Osteocyte (in vitro differentiated cells): ENCODE data around the gene SOCS7. TPM values are rescaled to one million over a fixed set of nuclear protein-coding genes. Genes with fewer than 3 reads are reported as not detected.

Source experiments
- DNase-seq: peaks from one replicate; pipeline ENCODE4 v3.0.0; 2021; ENCODE audit warnings: mixed read lengths; ENCODE audit not compliant: unreplicated experiment; ENCODE audit errors: extremely low spot score
- H3K27ac Mint-ChIP-seq: one replicate; pipeline ENCODE4 v1.8.0; 2021; ENCODE audit warnings: mild to moderate bottlenecking, mixed read lengths; ENCODE audit not compliant: unreplicated experiment
- H3K27me3 Mint-ChIP-seq: one replicate; pipeline ENCODE4 v1.8.0; 2021; ENCODE audit warnings: mixed read lengths; ENCODE audit not compliant: unreplicated experiment
- H3K36me3 Mint-ChIP-seq: one replicate; pipeline ENCODE4 v1.8.0; 2021; ENCODE audit warnings: mixed read lengths; ENCODE audit not compliant: unreplicated experiment
- H3K4me1 Mint-ChIP-seq: one replicate; pipeline ENCODE4 v1.8.0; 2021; ENCODE audit warnings: mixed read lengths; ENCODE audit not compliant: unreplicated experiment
- H3K4me3 Mint-ChIP-seq: one replicate; pipeline ENCODE4 v1.8.0; 2021; ENCODE audit warnings: mild to moderate bottlenecking, moderate library complexity, mixed read lengths; ENCODE audit not compliant: unreplicated experiment
- H3K9me3 Mint-ChIP-seq: one replicate; pipeline ENCODE4 v1.8.0; 2021; ENCODE audit warnings: mixed read lengths; ENCODE audit not compliant: unreplicated experiment
- total RNA-seq: library from RNA; stranded (reverse); gene quantifications from 2 replicates; pipeline ENCODE4 v1.2.1, GENCODE V29; 2021
- TF ChIP-seq, protein P1 (sequence below): fragments of 200-600 bp; sonication (generic); IDR thresholded peaks from 2 replicates; pipeline ENCODE4 v1.5.0; 2021; ENCODE audit warnings: antibody characterized with exemption, mild to moderate bottlenecking, moderate library complexity

SOCS7 gene
- total RNA-seq, 1 donor from 2014 or later = 19.1 TPM

DNA sequence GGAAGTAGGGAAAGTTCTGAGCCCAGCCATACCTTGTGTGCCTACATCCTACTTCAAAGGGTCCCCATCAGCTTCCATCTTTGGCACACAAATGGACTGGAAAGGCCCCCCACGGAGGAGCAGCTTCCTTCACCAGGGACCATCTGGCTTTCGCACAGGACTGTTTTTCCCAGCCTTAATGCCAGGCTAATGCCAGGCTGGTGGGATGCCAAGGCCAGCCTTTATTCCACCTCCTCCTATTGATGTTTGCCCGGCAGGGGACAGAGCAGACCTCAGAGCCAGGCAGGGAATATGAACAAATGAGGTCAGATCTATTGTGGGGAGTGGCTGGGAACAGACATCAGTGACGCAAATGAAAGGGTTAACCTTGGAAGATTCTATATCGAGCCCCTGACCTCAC is 13.6 kb upstream of the SOCS7 start:
- Mint-ChIP-seq H3K36me3 (no peaks in the 10 kb centered on the region), H3K4me1 (peaks cover 6% of the 10 kb centered on the region), H3K27ac (no peak overlapping the region), H3K9me3 (no peaks in the 10 kb centered on the region), H3K4me3 (no peak overlapping the region), H3K27me3 (peaks cover 14% of the 10 kb centered on the region)
- DNase-seq = no peak
- TF ChIP-seq, protein P1, sequence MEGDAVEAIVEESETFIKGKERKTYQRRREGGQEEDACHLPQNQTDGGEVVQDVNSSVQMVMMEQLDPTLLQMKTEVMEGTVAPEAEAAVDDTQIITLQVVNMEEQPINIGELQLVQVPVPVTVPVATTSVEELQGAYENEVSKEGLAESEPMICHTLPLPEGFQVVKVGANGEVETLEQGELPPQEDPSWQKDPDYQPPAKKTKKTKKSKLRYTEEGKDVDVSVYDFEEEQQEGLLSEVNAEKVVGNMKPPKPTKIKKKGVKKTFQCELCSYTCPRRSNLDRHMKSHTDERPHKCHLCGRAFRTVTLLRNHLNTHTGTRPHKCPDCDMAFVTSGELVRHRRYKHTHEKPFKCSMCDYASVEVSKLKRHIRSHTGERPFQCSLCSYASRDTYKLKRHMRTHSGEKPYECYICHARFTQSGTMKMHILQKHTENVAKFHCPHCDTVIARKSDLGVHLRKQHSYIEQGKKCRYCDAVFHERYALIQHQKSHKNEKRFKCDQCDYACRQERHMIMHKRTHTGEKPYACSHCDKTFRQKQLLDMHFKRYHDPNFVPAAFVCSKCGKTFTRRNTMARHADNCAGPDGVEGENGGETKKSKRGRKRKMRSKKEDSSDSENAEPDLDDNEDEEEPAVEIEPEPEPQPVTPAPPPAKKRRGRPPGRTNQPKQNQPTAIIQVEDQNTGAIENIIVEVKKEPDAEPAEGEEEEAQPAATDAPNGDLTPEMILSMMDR = no peak

DNA sequence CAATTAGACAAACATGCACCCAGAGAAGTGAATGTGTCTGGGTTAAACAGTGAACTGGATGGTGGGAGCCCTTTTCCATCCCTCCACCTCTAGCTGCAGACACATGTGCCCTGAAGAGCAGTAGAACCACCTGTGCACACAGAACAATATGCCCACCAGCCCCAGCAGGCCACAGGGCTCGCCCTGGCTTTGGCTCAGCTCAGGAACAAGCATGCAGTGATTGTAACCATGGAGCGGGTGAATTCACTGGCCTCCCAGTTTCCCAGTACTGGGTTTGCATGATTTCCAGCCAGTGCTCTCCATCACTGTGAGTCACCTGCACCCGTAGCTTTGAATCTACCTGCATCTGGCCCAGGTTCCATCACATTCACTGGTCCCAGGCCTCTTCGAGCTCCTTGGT is 13.1 kb upstream of the SOCS7 start:
- H3K4me1 Mint-ChIP-seq = peaks cover 6% of the 10 kb centered on the region
- H3K4me3 Mint-ChIP-seq = no peak overlapping the region
- peaks cover 13% of the 10 kb centered on the region for H3K27me3 Mint-ChIP-seq
- H3K27ac Mint-ChIP-seq = no peak overlapping the region
- DNase-seq = no peak
- TF ChIP-seq, protein P1 = no peak
- no peaks in the 10 kb centered on the region for H3K36me3 Mint-ChIP-seq
- H3K9me3 Mint-ChIP-seq = no peaks in the 10 kb centered on the region

DNA sequence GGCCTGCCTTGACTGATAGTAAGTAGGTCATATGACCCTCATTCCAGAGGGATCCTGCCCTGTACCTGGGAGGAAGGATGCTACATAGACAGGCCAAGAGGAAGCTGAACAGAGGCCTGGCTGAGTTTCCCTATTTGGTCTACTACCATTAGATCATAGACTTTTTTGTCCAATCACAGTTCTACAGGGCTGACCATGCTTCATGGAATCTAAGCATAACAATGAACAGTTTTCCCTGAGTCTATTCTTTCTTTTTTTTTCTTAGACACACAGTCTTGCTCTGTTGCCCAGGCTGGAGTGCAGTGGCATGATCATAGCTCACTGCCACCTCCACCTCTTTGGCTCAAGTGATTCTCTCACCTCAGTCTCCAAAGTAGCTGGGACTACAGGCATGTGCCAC is 11.8 kb upstream of the SOCS7 start:
- TF ChIP-seq, protein P1 = no peak
- DNase-seq = no peak
- H3K4me3 Mint-ChIP-seq = no peak overlapping the region
- no peaks in the 10 kb centered on the region for H3K9me3 Mint-ChIP-seq
- no peak overlapping the region for H3K27ac Mint-ChIP-seq
- H3K27me3 Mint-ChIP-seq = peaks cover 11% of the 10 kb centered on the region
- no peaks in the 10 kb centered on the region for H3K36me3 Mint-ChIP-seq
- H3K4me1 Mint-ChIP-seq = peaks cover 6% of the 10 kb centered on the region

GRCh38 chr17:38341035-38341721 is 10.5 kb upstream of the SOCS7 start:
- DNase-seq = no peak
- TF ChIP-seq, protein P1 = no peak
- Mint-ChIP-seq H3K27ac (no peak overlapping the region), H3K36me3 (no peaks in the 10 kb centered on the region), H3K4me3 (no peak overlapping the region), H3K9me3 (no peaks in the 10 kb centered on the region), H3K27me3 (peaks cover 11% of the 10 kb centered on the region), H3K4me1 (peaks cover 6% of the 10 kb centered on the region)

DNA sequence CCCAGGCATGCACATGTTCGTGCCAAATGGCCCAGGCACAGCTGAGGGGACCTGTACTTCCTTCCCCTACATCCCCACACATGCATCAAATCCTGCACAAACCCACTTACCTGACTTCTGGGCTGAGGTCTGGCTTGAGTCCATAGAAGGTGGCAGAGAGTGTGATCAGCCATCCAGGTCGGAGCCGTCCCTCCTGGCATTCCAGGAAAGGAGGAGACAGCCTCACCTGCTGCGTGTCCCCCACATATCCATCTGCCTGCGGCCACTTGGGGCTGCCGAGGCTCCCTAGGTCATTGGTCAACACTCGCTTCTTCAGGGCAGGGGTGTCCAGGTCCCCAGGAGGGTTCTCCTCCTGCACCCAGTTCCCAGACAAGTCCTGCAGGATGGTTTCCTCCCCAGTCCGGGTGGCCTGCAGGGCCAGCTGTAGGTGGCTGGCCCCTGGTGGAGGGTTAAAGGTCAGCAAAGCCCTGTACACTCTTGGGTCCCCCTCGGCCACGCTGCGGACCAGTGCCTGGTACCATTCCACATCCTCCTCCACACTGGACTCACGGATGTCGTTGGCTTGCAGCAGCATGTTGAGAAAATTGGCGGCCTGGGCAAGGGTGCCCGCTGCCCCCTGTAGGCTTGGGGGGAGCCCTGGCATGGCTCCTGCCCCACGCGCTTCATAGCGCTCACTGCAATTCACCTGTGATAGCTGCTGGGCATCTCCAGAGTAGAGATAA is 8.6 kb upstream of the SOCS7 start:
- H3K4me3 Mint-ChIP-seq = no peak overlapping the region
- no peak for DNase-seq
- no peak overlapping the region for H3K27ac Mint-ChIP-seq
- no peaks in the 10 kb centered on the region for H3K36me3 Mint-ChIP-seq
- TF ChIP-seq, protein P1 = no peak
- no peaks in the 10 kb centered on the region for H3K9me3 Mint-ChIP-seq
- H3K27me3 Mint-ChIP-seq = peaks cover 9% of the 10 kb centered on the region
- H3K4me1 Mint-ChIP-seq = peaks cover 6% of the 10 kb centered on the region
